Mesendoderm (in vitro differentiated cells): ENCODE results near the gene PARG.
"Not testable (repeated sequence)": the region's sequence is repeated elsewhere in the genome, so short reads cannot be mapped to it uniquely, and the experiment has no call there.

Source experiments
- DNase-seq: peaks from one replicate; pipeline ENCODE4 v3.0.0; 2013
- H2AK5ac ChIP-seq: 2 replicates; pipeline ENCODE4 v1.6.1; 2013; ENCODE audit warnings: low read length, inconsistent platforms
- H2BK120ac ChIP-seq: 2 replicates; pipeline ENCODE4 v1.6.1; 2013; ENCODE audit warnings: low read depth, mild to moderate bottlenecking, low read length, moderate library complexity, mixed read lengths
- H2BK15ac ChIP-seq: replicated peaks from 2 replicates; pipeline ENCODE4 v1.6.1; 2013; ENCODE audit warnings: low read depth, mild to moderate bottlenecking, moderate library complexity
- H2BK5ac ChIP-seq: 2 replicates; pipeline ENCODE4 v1.6.1; 2013; ENCODE audit warnings: low read length, inconsistent platforms
- H3K18ac ChIP-seq: 2 replicates; pipeline ENCODE4 v1.6.1; 2013; ENCODE audit warnings: mild to moderate bottlenecking, low read length, mixed read lengths
- H3K23ac ChIP-seq: one replicate; pipeline ENCODE4 v1.6.1; 2013; ENCODE audit warnings: low read length
- H3K27ac ChIP-seq: 2 replicates; pipeline ENCODE4 v1.5.1; 2013; ENCODE audit warnings: low read depth, mild to moderate bottlenecking, inconsistent platforms, low read length, moderate library complexity
- H3K27me3 ChIP-seq: 2 replicates; pipeline ENCODE4 v1.6.1; 2013; ENCODE audit warnings: low read length, control low read depth, mild to moderate bottlenecking, inconsistent platforms; ENCODE audit not compliant: insufficient read depth, poor library complexity
- H3K36me3 ChIP-seq: 2 replicates; pipeline ENCODE4 v1.6.1; 2013; ENCODE audit warnings: low read length, inconsistent platforms; ENCODE audit not compliant: control insufficient read depth, insufficient read depth
- H3K4ac ChIP-seq: one replicate; pipeline ENCODE4 v1.6.1; 2013; ENCODE audit warnings: low read depth, mild to moderate bottlenecking, low read length, moderate library complexity
- H3K4me1 ChIP-seq: 2 replicates; pipeline ENCODE4 v1.6.1; 2013; ENCODE audit warnings: low read depth, low read length, inconsistent platforms; ENCODE audit not compliant: control insufficient read depth
- H3K4me2 ChIP-seq: 2 replicates; pipeline ENCODE4 v1.6.1; 2013; ENCODE audit warnings: low read length
- H3K4me3 ChIP-seq: 2 replicates; pipeline ENCODE4 v1.5.1; 2013; ENCODE audit warnings: mild to moderate bottlenecking, low read length
- H3K56ac ChIP-seq: one replicate; pipeline ENCODE4 v1.6.1; 2013; ENCODE audit warnings: low read length
- H3K79me1 ChIP-seq: 2 replicates; pipeline ENCODE4 v1.6.1; 2013; ENCODE audit warnings: low read length, inconsistent platforms
- H3K79me2 ChIP-seq: 2 replicates; pipeline ENCODE4 v1.6.1; 2013; ENCODE audit warnings: mild to moderate bottlenecking, low read length; ENCODE audit not compliant: control insufficient read depth, insufficient read depth
- H3K9ac ChIP-seq: 2 replicates; pipeline ENCODE4 v1.6.1; 2013; ENCODE audit warnings: low read length, inconsistent platforms
- H4K5ac ChIP-seq: one replicate; pipeline ENCODE4 v1.6.1; 2013; ENCODE audit warnings: low read length
- H4K8ac ChIP-seq: one replicate; pipeline ENCODE4 v1.6.1; 2013; ENCODE audit warnings: low read depth, mild to moderate bottlenecking, control low read depth, low read length, moderate library complexity
- WGBS: extraction: QIAGEN DNeasy Blood & Tissue Kit; methylation state at CpG from one replicate; pipeline ENCODE4 v1.1.7; 2013; ENCODE audit warnings: low lambda C conversion rate, missing lambda C conversion rate; ENCODE audit not compliant: insufficient coverage; ENCODE audit errors: extremely low coverage; 5-methylcytosine and 5-hydroxymethylcytosine counted together

PARG gene

DNA sequence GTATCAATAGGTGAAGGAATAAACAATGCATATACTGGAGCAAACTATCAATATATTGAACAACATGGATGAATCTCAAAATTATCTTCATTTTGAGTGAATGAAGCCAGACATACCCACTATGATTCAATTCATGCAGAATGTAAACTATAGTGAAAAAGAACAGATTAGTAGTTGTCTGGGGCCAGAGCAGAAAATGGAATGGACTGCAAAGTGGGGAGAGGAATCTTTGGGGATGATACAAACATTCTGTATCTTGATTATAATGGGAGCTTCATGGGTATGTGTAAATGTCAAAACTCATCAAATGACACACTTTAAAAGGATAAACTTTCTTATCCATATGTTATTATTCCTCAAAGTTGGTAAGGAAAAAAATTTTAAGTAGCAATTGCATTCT, 23.9 kb downstream of the PARG start:
- H2BK5ac ChIP-seq, H4K5ac ChIP-seq, DNase-seq, H4K8ac ChIP-seq, H3K4me2 ChIP-seq, H2BK120ac ChIP-seq, H3K4me1 ChIP-seq, H3K18ac ChIP-seq, H3K4me3 ChIP-seq, H2BK15ac ChIP-seq, H3K27ac ChIP-seq, H3K27me3 ChIP-seq, H2AK5ac ChIP-seq, H3K23ac ChIP-seq, H3K4ac ChIP-seq, H3K79me2 ChIP-seq, H3K36me3 ChIP-seq, H3K79me1 ChIP-seq, H3K9ac ChIP-seq, H3K56ac ChIP-seq: not testable (repeated sequence)

DNA sequence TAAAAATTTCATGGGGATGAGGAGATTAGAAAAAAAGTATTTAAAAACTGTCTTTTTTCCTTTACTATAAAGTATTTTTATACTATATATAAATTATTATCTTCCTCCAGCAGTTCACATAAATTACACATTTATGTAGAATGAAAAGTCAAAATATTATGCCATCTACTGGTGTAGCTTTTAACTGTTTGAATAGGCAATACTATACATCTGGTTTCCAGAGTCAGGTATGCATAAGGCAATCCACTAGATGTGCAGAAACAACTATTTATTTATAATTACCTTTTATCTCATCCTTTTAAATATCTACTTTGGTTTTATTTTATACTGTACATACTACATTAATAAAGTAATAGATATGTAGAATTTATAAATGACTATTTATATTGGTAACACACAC, 25.4 kb downstream of the PARG start:
- not testable (repeated sequence) for H3K4ac ChIP-seq, H3K23ac ChIP-seq, H3K36me3 ChIP-seq, H4K8ac ChIP-seq, H2BK5ac ChIP-seq, H3K79me2 ChIP-seq, H3K27me3 ChIP-seq, H3K9ac ChIP-seq, H3K18ac ChIP-seq, H2BK120ac ChIP-seq, H4K5ac ChIP-seq, H3K4me2 ChIP-seq, H3K4me1 ChIP-seq, H2BK15ac ChIP-seq, H3K79me1 ChIP-seq, H3K27ac ChIP-seq, DNase-seq, H3K56ac ChIP-seq, H2AK5ac ChIP-seq, H3K4me3 ChIP-seq

DNA sequence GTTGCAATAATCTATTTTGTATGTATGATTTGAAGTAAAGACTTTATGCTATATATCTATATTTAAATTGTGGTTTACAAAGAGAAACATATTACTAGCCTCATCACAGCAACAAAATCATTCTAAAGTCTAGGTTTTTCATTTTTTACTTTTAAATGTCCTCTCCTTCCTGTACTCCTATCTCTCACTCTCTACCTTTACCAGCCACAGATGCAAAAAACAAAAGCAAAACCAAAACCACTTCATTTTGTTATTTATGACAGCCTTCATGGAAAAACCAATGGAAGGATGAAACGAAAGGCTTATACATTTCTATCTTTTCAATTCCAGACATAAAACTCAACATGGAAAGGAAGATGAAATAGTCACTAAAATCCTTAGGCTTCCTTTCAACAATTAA, 31.5 kb downstream of the PARG start:
- not testable (repeated sequence) for DNase-seq, H4K5ac ChIP-seq, H2AK5ac ChIP-seq, H2BK15ac ChIP-seq, H2BK5ac ChIP-seq, H3K36me3 ChIP-seq, H3K9ac ChIP-seq, H3K27me3 ChIP-seq, H3K79me1 ChIP-seq, H3K4me2 ChIP-seq, H3K23ac ChIP-seq, H3K4me1 ChIP-seq, H2BK120ac ChIP-seq, H3K4me3 ChIP-seq, H3K4ac ChIP-seq, H3K56ac ChIP-seq, H3K79me2 ChIP-seq, H3K27ac ChIP-seq, H3K18ac ChIP-seq, H4K8ac ChIP-seq
- WGBS = no CpG with 5 or more reads among the region's 1 CpG

DNA sequence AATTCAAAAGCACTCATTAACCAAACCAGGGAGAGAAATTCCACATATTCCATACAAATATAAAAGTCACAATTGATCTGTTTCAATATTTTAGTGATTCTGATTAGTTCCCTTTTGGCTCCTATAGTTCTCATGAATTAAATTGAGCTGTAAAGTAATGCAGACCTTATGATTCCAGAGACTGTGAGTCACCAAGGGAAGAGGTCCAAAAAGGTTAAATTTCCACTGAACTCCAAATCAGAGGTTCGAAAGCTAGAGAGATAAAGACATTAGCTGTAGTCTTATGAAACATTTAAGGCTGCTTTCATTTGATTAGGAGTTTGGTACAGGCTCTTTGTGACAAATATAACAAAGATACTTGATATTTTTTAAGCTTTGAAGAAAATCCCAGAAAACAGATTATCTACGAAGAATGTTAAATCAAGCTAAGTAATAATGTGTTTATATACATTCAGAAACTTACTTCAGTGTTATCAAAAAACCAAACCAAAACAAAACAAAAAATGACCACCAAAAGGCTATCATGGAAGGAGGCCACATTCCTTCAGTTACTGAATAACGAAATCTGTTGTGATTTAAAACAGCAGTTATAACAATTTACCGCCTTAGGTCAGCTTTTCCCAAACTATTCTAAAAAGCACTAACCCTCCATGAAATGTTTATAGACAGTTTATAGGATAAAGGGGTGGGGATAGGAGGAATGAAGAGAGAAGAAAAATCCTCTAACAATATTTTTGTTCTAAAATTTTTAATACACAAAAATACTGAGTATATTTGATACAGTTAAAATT, 33.3 kb downstream of the PARG start:
- not testable (repeated sequence) for H3K27me3 ChIP-seq, H3K9ac ChIP-seq, H3K27ac ChIP-seq, H2BK15ac ChIP-seq, H3K4me1 ChIP-seq, H2BK120ac ChIP-seq, H3K56ac ChIP-seq, H2BK5ac ChIP-seq, H3K4me3 ChIP-seq, H2AK5ac ChIP-seq, H3K18ac ChIP-seq, H3K79me1 ChIP-seq, H4K8ac ChIP-seq, H3K4ac ChIP-seq, H3K23ac ChIP-seq, H4K5ac ChIP-seq, H3K36me3 ChIP-seq, DNase-seq, H3K79me2 ChIP-seq, H3K4me2 ChIP-seq
- no CpG with 5 or more reads among the region's 4 CpGs for WGBS

DNA sequence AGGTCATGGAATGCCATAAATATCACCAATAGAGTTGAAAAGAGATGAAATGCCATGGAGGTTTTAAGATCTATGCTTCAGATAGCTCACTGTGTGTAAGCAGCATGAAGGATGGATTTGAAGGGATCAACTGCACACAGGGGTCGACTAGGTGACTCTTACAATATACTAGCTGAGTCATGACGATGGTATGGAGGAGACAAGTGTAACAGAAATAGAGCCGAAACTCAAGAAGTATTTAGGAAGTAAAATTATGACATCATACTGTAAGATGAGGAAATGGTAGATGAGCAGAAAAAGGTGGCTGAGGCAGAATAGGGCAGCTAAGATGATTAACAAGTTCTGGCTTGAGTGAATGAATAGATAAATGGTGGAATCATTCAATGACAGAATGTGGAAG, 38.0 kb downstream of the PARG start:
- H4K8ac ChIP-seq, DNase-seq, H3K79me1 ChIP-seq, H2AK5ac ChIP-seq, H2BK15ac ChIP-seq, H3K18ac ChIP-seq, H3K4ac ChIP-seq, H2BK5ac ChIP-seq, H3K36me3 ChIP-seq, H3K27ac ChIP-seq, H3K56ac ChIP-seq, H3K4me2 ChIP-seq, H3K4me1 ChIP-seq, H3K79me2 ChIP-seq, H3K23ac ChIP-seq, H4K5ac ChIP-seq, H3K9ac ChIP-seq, H2BK120ac ChIP-seq, H3K27me3 ChIP-seq, H3K4me3 ChIP-seq: not testable (repeated sequence)
- no CpG with 5 or more reads among the region's 3 CpGs for WGBS

DNA sequence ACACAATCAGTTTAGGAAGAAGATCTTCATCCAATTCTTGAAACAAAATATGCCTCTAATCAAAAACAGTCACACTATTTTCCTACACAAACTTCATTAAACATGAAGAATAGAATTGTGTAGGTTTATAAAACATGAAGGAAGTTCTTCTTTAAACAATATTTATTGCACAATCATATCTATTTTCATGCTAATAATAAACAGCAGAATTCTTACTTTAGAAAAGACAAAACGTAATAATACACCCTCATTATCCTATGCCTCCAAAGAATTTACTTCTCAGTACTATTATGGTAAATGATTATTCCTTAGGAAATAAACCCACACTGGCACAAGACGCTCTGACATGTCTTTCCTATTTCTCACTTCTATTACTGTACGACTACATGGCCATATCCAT, 41.4 kb downstream of the PARG start:
- WGBS = no CpG with 5 or more reads among the region's 3 CpGs

More for the DNA sequence above, 41.4 kb downstream of the PARG start:
- H3K4me1 ChIP-seq, DNase-seq, H3K36me3 ChIP-seq, H3K56ac ChIP-seq, H3K4ac ChIP-seq, H3K9ac ChIP-seq, H2BK15ac ChIP-seq, H3K27ac ChIP-seq, H2BK120ac ChIP-seq, H3K4me3 ChIP-seq, H3K79me2 ChIP-seq, H3K4me2 ChIP-seq, H3K79me1 ChIP-seq, H3K27me3 ChIP-seq, H2BK5ac ChIP-seq, H3K23ac ChIP-seq, H4K8ac ChIP-seq, H2AK5ac ChIP-seq, H3K18ac ChIP-seq, H4K5ac ChIP-seq: not testable (repeated sequence)
